NCI-H1694 treated with DMSO at 0.1 percent for 48 hours (cell line): ENCODE measurements around the gene PPP6R2.

ENCODE experiments used
- DNase-seq: peaks from one replicate; lab custom pipeline; 2025; lab: John Stamatoyannopoulos, UW

The PPP6R2 gene

DNA sequence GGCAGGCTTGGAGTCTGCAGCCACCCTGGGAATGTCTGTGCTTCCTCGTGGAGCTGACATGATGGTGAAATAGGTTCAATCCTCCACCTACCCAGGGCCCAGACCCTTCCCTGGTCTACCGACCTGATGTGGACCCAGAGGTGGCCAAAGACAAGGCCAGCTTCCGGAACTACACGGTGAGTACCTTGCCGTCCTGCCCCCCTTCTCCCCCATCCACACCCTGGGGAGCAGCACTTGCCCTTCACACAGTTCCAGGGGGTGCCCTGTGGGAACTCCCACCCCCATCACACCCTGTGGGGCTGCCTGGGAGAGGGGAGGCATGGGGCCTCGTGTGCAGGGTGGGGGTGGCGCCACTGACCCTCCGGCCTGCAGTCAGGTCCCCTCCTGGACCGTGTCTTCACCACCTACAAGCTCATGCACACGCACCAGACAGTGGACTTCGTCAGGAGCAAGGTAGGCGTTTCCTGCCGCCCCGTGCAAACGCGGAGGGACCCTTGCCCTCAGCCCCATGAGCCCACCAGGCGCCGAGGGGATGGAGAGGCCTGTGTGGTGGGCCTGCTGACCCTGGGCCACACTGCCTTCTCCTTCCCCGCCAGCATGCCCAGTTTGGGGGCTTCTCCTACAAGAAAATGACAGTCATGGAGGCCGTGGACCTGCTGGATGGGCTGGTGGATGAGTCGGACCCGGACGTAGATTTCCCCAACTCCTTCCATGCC lies 144.3 kb downstream of the PPP6R2 start:
- DNase-seq, result no peak

GRCh38 chr22:50488006-50488677 lies 145.0 kb downstream of the PPP6R2 start:
- no peak for DNase-seq

DNA sequence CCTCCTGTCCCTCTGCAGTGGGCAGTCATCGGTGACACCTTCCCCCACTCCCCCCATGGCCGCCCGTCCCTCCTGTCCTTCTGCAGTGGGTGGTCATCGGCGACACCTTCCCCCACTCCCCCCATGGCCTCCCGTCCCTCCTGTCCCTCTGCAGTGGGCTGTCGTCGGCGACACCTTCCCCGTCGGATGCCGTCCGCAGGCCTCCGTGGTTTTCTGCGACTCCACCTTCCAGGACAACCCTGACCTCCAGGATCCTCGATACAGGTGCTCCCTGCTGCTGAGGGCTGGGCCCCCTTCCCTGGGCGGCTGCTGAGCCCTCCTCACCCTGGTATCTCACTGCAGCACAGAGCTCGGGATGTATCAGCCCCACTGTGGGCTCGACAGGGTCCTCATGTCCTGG lies 145.8 kb downstream of the PPP6R2 start:
- DNase-seq, result no peak

GRCh38 chr22:50489363-50490243 lies 146.5 kb downstream of the PPP6R2 start:
- DNase-seq, result no peak

DNA sequence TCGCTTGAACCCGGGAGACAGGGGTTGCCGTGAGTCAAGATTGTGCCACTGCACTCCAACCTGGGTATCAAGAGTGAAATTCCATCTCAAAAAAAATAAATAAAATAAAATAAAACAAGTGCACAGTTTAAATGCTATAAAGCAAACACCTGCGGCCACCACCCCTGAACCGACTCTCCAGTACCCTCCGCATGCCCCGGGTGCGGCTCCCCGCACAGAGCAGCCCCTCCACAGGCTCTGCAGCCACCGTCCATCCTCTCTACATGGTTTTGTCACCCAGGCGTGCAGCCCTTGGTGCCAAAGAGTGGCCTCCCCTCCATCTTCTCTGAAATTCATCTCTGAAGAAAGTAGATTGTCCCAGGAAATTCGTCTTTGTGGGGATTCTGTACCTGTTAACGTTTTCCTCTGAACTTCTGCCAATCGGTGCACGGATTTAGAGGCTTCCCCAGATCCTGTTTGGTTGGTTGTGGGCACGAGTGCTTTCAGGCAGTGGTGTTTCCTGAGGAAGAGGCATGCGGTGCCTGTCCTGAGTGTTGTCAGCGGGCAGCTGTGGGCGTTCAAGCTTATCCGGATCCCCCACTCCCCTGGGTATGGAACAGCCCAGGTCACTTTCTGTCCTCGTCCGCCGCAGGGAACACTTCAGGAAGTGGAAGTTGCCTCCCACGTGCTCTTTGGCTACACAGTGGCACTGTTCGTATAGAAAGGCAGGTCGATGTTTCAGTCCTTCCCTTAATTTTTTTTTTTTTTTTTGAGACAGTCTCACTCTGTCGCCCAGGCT lies 147.6 kb downstream of the PPP6R2 start:
- no peak for DNase-seq
